Psoas muscle (tissue), 8 donors: ENCODE results near the gene SCD5. TPM values are rescaled to one million over a fixed set of nuclear protein-coding genes. Genes with fewer than 3 reads are reported as not detected.

ENCODE experiments used
- ATAC-seq, 4 donors: fragments of 200-7000 bp; cut with Tn5 transposase; one replicate each; pipeline ENCODE4 v1.9.1; 2020; ENCODE audit warnings: moderate library complexity in 3 of 4, mild to moderate bottlenecking in 2 of 4
- DNase-seq, 2 donors: peaks; one replicate each; pipeline ENCODE4 v3.0.0-alpha.2; 2020
- H3K27ac ChIP-seq: fragments of 200-600 bp; one replicate; pipeline ENCODE4 v1.8.0; 2022
- H3K27me3 ChIP-seq, 3 donors: fragments of 200-600 bp in 1 of 3; one replicate each; pipeline versions ENCODE4 v1.6.1 to v1.8.0; 2013 to 2022; ENCODE audit warnings: low read length in 2 of 3, mild to moderate bottlenecking in 2 of 3, moderate library complexity in 1 of 3; ENCODE audit not compliant: insufficient read depth in 3 of 3
- H3K36me3 ChIP-seq, 2 donors: fragments of 200-600 bp in 1 of 2; one replicate each; pipeline versions ENCODE4 v1.6.1 to v1.8.0; 2013 to 2022; ENCODE audit warnings: low read depth in 1 of 2, mild to moderate bottlenecking in 1 of 2, moderate library complexity in 1 of 2; ENCODE audit not compliant: insufficient read depth in 1 of 2
- H3K4me1 ChIP-seq: fragments of 200-600 bp; one replicate; pipeline ENCODE4 v1.8.0; 2022
- H3K4me3 ChIP-seq: fragments of 200-600 bp; one replicate; pipeline ENCODE4 v1.8.0; 2022; ENCODE audit warnings: mild to moderate bottlenecking
- H3K9me3 ChIP-seq: fragments of 200-600 bp; one replicate; pipeline ENCODE4 v1.8.0; 2022
- WGBS, 3 donors: extraction: QIAGEN DNeasy Blood & Tissue Kit; methylation state at CpG; one replicate each; pipeline versions ENCODE4 v1.1.6 to v1.1.7; 2013; 5-methylcytosine and 5-hydroxymethylcytosine counted together
- intact Hi-C, 2 donors: fragments of 100-400 bp; cut with DNase I; formaldehyde crosslinking; loops; one replicate each; pipeline versions ENCODE4 v1.11.0 to v1.14.2; 2022
- polyA plus RNA-seq, 3 donors: library from polyadenylated mRNA; stranded (reverse); fragments of 200-250 nt; gene quantifications; one replicate each; pipeline ENCODE4 v1.2.3, GENCODE V29; 2013
- total RNA-seq, 4 donors: library from RNA; stranded (reverse); fragmentation: NEBNext Ultra II Directional in 2 of 4; extraction: Animal tissue kit (Norgen Biotek cat#: 25700) in 2 of 4; gene quantifications; one replicate each; pipeline versions ENCODE4 v1.2.1 to v1.2.4, GENCODE V29; 2021 to 2023
- TF ChIP-seq, protein P1 (sequence below): fragments of 200-600 bp; IDR thresholded peaks from one replicate; pipeline ENCODE4 v1.8.0; 2022; ENCODE audit warnings: antibody characterized with exemption
- donor health status: healthy with polysubstance abuse.
- donor health status: DM: no; HTN: no; CAD: no; lungs with moderate emphysema.
- donor health status: Bipolar disorder and iron deficiency.
- donor health status: healthy.
- donor health status: DM: yes; HTN: yes; CAD: no.
- donor health status: DM: no; HTN: no; CAD: no.
- donor health status: DM: no; HTN: no; CAD: no.
- donor health status: DM: yes; HTN: yes; CAD: no.

Gene SCD5
- total and polyA plus RNA-seq, 7 donors, result 0.61 to 1.6 (median 0.74) TPM

DNA sequence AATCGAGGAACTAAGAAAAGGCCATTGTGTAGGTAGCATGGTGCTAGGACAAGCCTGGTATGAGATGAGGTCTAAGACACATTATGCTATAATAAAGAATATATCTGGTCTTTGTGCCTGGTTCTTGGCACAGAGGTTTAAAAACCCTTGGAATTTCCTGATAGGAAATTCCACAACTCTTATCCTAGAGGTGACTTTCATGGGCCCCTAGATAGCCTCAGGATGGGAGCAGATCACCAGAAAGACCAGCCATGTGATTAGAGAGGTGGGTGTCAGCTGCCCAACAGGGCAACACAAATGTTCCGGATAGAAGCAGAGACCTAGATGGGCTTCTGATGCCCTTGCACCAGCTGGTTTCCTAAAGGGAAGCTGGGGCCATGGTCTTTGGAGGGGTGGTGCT, 107.2 kb downstream of the SCD5 start:
- Histone ChIP-seq H3K4me3 (no peak overlapping the region), H3K27ac (no peak overlapping the region), H3K9me3 (no peaks in the 10 kb centered on the region), H3K27me3 (no peaks in the 10 kb centered on the region), H3K4me1 (no peaks in the 10 kb centered on the region), H3K36me3 (no peaks in the 10 kb centered on the region)
- intact Hi-C loops, result no loop called here
- DNase-seq, result no peak
- 81 to 84% (median 81%) methylated on average over 2 of the region's 2 CpGs for WGBS, 3 donors
- TF ChIP-seq, protein P1, sequence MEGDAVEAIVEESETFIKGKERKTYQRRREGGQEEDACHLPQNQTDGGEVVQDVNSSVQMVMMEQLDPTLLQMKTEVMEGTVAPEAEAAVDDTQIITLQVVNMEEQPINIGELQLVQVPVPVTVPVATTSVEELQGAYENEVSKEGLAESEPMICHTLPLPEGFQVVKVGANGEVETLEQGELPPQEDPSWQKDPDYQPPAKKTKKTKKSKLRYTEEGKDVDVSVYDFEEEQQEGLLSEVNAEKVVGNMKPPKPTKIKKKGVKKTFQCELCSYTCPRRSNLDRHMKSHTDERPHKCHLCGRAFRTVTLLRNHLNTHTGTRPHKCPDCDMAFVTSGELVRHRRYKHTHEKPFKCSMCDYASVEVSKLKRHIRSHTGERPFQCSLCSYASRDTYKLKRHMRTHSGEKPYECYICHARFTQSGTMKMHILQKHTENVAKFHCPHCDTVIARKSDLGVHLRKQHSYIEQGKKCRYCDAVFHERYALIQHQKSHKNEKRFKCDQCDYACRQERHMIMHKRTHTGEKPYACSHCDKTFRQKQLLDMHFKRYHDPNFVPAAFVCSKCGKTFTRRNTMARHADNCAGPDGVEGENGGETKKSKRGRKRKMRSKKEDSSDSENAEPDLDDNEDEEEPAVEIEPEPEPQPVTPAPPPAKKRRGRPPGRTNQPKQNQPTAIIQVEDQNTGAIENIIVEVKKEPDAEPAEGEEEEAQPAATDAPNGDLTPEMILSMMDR, result no peak
- ATAC-seq, result no peak

DNA sequence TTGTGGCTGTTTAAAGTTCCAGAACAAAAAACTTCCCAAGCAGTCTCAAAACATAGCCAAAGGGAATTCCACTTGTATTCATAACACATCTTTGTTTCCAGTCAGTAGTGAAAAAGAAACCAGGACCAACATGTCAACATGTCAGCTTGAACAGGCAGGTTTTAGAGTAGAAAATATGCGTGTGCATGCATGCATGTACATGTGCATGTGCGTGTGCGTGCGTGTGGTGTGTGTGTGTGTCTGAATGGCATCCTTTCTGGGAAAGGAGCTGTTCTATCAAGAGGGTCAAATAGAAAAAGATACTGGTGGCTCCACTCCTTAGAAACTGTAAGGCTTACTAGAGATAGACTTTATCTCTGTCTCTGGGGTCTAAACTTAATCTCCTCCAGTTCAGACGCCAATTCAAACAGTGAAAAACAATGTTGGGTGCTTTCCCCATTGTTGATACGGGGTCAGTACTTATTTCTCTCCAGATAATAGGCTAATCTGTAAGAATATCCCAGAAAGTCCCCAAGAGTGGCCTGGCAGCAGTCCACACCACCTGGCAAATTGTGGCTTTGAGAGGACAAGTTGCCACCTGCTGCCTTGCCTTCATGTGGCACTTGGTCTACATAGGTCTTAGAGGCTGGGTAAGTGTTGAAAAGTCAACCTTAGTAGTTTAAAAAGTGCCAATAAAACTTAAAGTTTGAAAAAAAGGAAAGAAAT, 110.4 kb downstream of the SCD5 start:
- 48 to 68% (median 54%) methylated on average over 6 of the region's 6 CpGs for WGBS, 3 donors
- H3K27me3 ChIP-seq, result no peaks in the 10 kb centered on the region
- no peaks in the 10 kb centered on the region for H3K4me1 ChIP-seq
- no peak overlapping the region for H3K27ac ChIP-seq
- no peak for DNase-seq
- TF ChIP-seq, protein P1, result no peak
- no peak overlapping the region for H3K4me3 ChIP-seq
- H3K9me3 ChIP-seq, result no peaks in the 10 kb centered on the region
- no peak for ATAC-seq
- no peaks in the 10 kb centered on the region for H3K36me3 ChIP-seq
- intact Hi-C loops, result no loop called here

DNA sequence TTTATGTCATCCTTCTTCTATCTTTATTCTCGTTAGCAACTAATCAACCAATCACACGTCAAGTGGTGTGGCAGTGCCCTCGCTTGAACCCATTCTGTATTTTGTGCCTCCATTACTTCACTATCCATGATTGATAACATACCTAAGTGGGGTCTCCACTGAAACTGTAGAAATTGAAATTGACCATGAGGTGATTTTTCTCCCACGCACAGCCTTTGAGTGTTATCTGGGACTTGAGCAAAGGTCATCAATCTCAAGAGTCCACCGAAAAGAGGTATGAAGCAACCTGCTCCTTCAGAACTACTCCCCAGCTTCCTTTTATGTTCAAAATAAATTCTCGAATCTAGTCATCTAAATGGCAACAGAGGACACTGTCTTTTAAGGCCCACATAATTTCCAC, 111.1 kb downstream of the SCD5 start:
- Histone ChIP-seq H3K4me1 (no peaks in the 10 kb centered on the region), H3K9me3 (no peaks in the 10 kb centered on the region), H3K4me3 (no peak overlapping the region), H3K36me3 (no peaks in the 10 kb centered on the region), H3K27ac (no peak overlapping the region), H3K27me3 (no peaks in the 10 kb centered on the region)
- no peak for DNase-seq
- intact Hi-C loops, result no loop called here
- ATAC-seq, result no peak
- WGBS, 3 donors, result 77 to 82% (median 79%) methylated on average over 6 of the region's 6 CpGs
- TF ChIP-seq, protein P1, result no peak

DNA sequence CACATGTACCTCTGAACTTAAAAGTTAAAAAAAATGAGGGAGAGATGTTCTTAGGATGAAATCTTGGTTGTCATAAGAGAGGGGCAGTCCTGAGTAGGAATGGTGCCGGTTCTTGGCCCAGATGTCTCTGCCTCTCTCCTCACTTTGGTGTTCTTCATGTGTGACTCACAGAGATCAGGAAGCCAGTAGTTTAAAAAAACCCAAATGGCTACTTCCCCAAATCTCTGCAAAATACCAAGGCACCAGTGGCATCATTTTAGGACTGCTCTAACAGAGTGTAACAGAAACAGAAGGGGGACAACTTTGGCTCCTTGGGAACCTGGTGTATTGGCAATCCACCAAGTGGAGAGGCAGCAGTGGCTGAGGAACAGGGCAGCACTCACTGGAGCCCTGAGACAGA, 116.8 kb downstream of the SCD5 start:
- DNase-seq (no peak), ATAC-seq (no peak)
- H3K9me3 ChIP-seq, result no peaks in the 10 kb centered on the region
- TF ChIP-seq, protein P1, result no peak
- H3K36me3 ChIP-seq, result no peaks in the 10 kb centered on the region
- no peak overlapping the region for H3K27ac ChIP-seq
- 47 to 68% (median 60%) methylated on average over 1 of the region's 1 CpG for WGBS, 3 donors
- H3K4me3 ChIP-seq, result no peak overlapping the region
- H3K27me3 ChIP-seq, result no peaks in the 10 kb centered on the region
- no peaks in the 10 kb centered on the region for H3K4me1 ChIP-seq
- intact Hi-C loops, result no loop called here

DNA sequence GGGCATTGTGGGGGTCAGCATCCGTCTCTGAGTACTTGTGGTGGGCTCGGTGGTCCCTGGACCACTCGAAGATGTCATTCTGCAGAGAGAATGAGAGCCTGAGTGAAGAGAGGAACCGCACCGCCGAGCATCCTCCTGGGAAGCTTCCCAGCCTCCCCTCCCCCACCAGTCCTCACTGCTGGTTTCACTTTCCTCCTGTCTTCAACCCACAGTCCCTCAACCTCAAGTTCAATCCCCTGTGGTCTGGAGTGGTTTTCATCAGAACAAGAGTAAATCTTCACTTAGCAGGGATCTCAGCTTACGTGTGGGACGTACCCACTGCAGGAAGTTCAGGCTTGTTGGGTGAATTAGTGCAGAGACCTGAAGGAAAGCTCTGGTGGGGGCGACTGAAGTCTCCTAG, 117.8 kb downstream of the SCD5 start:
- WGBS, 3 donors, result 67 to 86% (median 86%) methylated on average over 9 of the region's 9 CpGs
- Histone ChIP-seq H3K27ac (no peak overlapping the region), H3K27me3 (no peaks in the 10 kb centered on the region), H3K9me3 (no peaks in the 10 kb centered on the region), H3K4me1 (no peaks in the 10 kb centered on the region), H3K36me3 (no peaks in the 10 kb centered on the region), H3K4me3 (no peak overlapping the region)
- ATAC-seq (no peak), DNase-seq (no peak)
- intact Hi-C loops, result no loop called here
- TF ChIP-seq, protein P1, result no peak
